Endodermal cell (in vitro differentiated cells): Measurements from ENCODE around the gene SLC7A14. TPM values are rescaled to one million over a fixed set of nuclear protein-coding genes. Genes with fewer than 3 reads are reported as not detected.

ENCODE experiments used
- DNase-seq: peaks from one replicate; pipeline ENCODE4 v3.0.0-alpha.2; 2017
- H3K27ac ChIP-seq: 2 replicates; pipeline ENCODE4 v1.5.1; 2013; ENCODE audit warnings: mild to moderate bottlenecking, low read depth, low read length, moderate library complexity
- H3K27me3 ChIP-seq: 2 replicates; pipeline ENCODE4 v1.6.1; 2013; ENCODE audit warnings: mild to moderate bottlenecking, low read length, moderate library complexity; ENCODE audit not compliant: insufficient read depth, control insufficient read depth, poor library complexity, severe bottlenecking
- H3K36me3 ChIP-seq: 2 replicates; pipeline ENCODE4 v1.7.0; 2013; ENCODE audit warnings: mild to moderate bottlenecking, low read length, moderate library complexity; ENCODE audit not compliant: control insufficient read depth, insufficient read depth
- H3K4me1 ChIP-seq: one replicate; pipeline ENCODE4 v1.7.0; 2013; ENCODE audit warnings: low read length; ENCODE audit not compliant: control insufficient read depth, insufficient read depth
- H3K4me3 ChIP-seq: 2 replicates; pipeline ENCODE4 v1.5.1; 2013; ENCODE audit warnings: mild to moderate bottlenecking, low read length, moderate library complexity
- H3K9ac ChIP-seq: 2 replicates; pipeline ENCODE4 v1.6.1; 2013; ENCODE audit warnings: mild to moderate bottlenecking, low read length, moderate library complexity; ENCODE audit not compliant: poor library complexity, severe bottlenecking; ENCODE audit errors: extremely low read depth
- H3K9me3 ChIP-seq: 2 replicates; pipeline ENCODE4 v1.6.1; 2013; ENCODE audit warnings: mild to moderate bottlenecking, low read length, moderate library complexity; ENCODE audit not compliant: control insufficient read depth
- H3K27ac Mint-ChIP-seq: 2 replicates; pipeline ENCODE4 v1.8.0; 2020; ENCODE audit warnings: mixed read lengths
- H3K27me3 Mint-ChIP-seq: 2 replicates; pipeline ENCODE4 v1.8.0; 2021; ENCODE audit warnings: mild to moderate bottlenecking, mixed read lengths; ENCODE audit not compliant: insufficient read depth
- H3K36me3 Mint-ChIP-seq: 2 replicates; pipeline ENCODE4 v1.8.0; 2020; ENCODE audit warnings: low read depth, mixed read lengths
- H3K4me1 Mint-ChIP-seq: 2 replicates; pipeline ENCODE4 v1.8.0; 2020; ENCODE audit warnings: mixed read lengths
- H3K4me3 Mint-ChIP-seq: 2 replicates; pipeline ENCODE4 v1.8.0; 2020; ENCODE audit warnings: mild to moderate bottlenecking, moderate library complexity, mixed read lengths
- H3K9me3 Mint-ChIP-seq: 2 replicates; pipeline ENCODE4 v1.8.0; 2020; ENCODE audit warnings: mild to moderate bottlenecking, mixed read lengths
- WGBS, 2 experiments: methylation state at CpG; one replicate each; pipeline versions ENCODE4 v1.1.5 to v1.1.7; 2013; ENCODE audit warnings: missing lambda C conversion rate in 2 of 2, mixed read lengths in 1 of 2; ENCODE audit not compliant: insufficient coverage in 1 of 2, insufficient read length in 1 of 2; 5-methylcytosine and 5-hydroxymethylcytosine counted together
- total RNA-seq, 2 donors: library from RNA; stranded (reverse); fragmentation: NEBNext Ultra II Directional in 1 of 2; extraction: Animal tissue kit (Norgen Biotek cat#: 25700) in 1 of 2; gene quantifications; 2 replicates in 1 of 2; 3 replicates in 1 of 2; pipeline ENCODE4 v1.2.1, GENCODE V29; 2021
- TF ChIP-seq, protein P1 (sequence below): fragments of 200-600 bp; sonication (generic); conservative IDR thresholded peaks from 2 replicates; pipeline ENCODE4 v1.5.0; 2021; ENCODE audit warnings: antibody characterized with exemption, mild to moderate bottlenecking

The SLC7A14 gene
- total RNA-seq, 2 donors from 2014 or later: 0.29 to 0.42 TPM

DNA sequence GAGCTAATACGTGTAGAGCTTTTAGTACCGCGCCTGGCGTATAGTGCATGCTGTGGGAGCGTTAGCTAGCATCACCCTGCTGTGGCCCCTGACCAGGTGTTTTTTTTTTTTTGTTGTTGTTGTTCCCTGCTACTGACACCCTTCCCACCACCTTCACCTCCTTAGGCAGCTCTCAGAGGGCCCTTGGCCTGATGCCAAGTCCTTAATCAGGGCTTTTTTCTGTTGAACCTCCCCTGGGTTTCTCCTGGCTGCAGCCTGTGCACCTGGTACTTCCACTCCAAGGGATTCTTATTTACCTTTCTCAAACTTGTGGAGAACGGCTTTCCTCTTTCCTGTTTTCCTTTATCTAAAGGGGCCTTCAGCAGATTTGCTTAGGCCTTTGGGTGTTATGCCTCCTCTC, 53.3 kb downstream of the SLC7A14 start:
- H3K4me3 Mint-ChIP-seq: no peak overlapping the region
- WGBS, 2 experiments: 81 to 100% methylated on average over 1 to 6 of the region's 6 CpGs

DNA sequence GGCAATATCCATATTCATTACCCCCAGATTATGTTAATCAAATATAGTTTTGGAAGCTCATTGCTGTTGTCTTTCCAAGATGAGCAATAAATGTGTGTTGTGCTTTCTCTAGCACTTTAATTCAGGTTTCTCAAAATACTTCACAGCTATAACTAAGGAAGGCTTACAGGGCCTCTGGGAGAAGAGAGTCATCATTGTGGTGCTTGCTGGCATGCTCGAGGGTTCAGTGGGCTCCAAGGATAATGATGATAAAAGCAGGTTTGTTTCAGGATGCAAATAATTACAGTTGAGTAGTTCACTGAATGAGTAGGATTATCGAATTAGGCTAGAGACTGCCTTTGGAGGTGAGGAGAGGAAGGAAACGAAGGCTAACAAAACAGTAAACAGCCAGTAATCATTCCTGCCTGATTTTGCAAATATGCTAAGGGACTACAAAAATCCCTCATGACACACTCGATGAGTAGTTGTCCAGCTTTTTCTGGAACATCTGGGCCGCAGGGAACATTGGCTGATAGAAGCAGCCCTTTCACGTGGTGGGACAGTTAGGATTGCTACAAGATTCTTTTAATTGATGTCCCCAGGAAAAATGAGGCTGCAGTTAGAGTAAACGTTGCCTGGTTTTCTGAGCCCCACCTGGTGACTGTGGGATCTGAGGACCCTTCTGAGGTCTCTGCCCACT, 54.1 kb downstream of the SLC7A14 start:
- Mint-ChIP-seq H3K4me3 (no peak overlapping the region), H3K9me3 (no peaks in the 10 kb centered on the region), H3K4me1 (peaks cover 19% of the 10 kb centered on the region), H3K36me3 (no peaks in the 10 kb centered on the region), H3K27ac (no peak overlapping the region), H3K27me3 (peaks cover 21% of the 10 kb centered on the region)
- TF ChIP-seq, protein P1, sequence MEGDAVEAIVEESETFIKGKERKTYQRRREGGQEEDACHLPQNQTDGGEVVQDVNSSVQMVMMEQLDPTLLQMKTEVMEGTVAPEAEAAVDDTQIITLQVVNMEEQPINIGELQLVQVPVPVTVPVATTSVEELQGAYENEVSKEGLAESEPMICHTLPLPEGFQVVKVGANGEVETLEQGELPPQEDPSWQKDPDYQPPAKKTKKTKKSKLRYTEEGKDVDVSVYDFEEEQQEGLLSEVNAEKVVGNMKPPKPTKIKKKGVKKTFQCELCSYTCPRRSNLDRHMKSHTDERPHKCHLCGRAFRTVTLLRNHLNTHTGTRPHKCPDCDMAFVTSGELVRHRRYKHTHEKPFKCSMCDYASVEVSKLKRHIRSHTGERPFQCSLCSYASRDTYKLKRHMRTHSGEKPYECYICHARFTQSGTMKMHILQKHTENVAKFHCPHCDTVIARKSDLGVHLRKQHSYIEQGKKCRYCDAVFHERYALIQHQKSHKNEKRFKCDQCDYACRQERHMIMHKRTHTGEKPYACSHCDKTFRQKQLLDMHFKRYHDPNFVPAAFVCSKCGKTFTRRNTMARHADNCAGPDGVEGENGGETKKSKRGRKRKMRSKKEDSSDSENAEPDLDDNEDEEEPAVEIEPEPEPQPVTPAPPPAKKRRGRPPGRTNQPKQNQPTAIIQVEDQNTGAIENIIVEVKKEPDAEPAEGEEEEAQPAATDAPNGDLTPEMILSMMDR: no peak
- Histone ChIP-seq H3K27ac (no peak overlapping the region), H3K9me3 (no peaks in the 10 kb centered on the region), H3K4me3 (no peak overlapping the region), H3K27me3 (peaks cover 65% of the 10 kb centered on the region), H3K4me1 (peaks cover 9% of the 10 kb centered on the region), H3K9ac (no peak overlapping the region), H3K36me3 (no peaks in the 10 kb centered on the region)
- WGBS, 2 experiments: 88 to 98% methylated on average over 6 to 7 of the region's 7 CpGs
- no peak for DNase-seq

More for the DNA sequence above, 53.3 kb downstream of the SLC7A14 start:
- Histone ChIP-seq H3K9me3 (no peaks in the 10 kb centered on the region), H3K27me3 (peaks cover 73% of the 10 kb centered on the region), H3K9ac (no peak overlapping the region), H3K4me1 (peaks cover 9% of the 10 kb centered on the region), H3K27ac (no peak overlapping the region), H3K4me3 (no peak overlapping the region), H3K36me3 (no peaks in the 10 kb centered on the region)
- peaks cover 19% of the 10 kb centered on the region for H3K4me1 Mint-ChIP-seq
- TF ChIP-seq, protein P1: no peak
- H3K27ac Mint-ChIP-seq: no peak overlapping the region
- H3K27me3 Mint-ChIP-seq: peaks cover 29% of the 10 kb centered on the region
- DNase-seq: no peak
- H3K36me3 Mint-ChIP-seq: no peaks in the 10 kb centered on the region
- no peaks in the 10 kb centered on the region for H3K9me3 Mint-ChIP-seq

DNA sequence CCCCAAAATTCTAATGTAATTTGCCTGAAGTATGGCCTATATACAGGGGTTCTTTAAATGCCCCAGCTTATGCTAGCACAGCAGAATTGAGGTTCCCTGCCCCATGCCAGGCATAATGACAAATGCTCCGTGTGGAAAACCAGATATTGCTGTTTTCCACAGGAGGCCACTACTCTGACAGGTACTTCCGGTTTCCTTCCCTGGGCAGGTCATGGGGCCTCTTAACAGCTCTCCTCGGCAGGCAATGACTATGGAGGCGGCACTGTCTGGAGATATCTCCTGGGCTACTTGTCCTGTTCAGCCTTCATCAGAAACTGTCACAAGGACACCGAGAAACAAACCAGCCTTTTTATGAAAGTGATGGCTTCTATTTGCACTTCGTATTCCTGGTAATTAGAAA, 54.8 kb downstream of the SLC7A14 start:
- TF ChIP-seq, protein P1: no peak
- Mint-ChIP-seq H3K4me3 (no peak overlapping the region), H3K4me1 (peaks cover 19% of the 10 kb centered on the region), H3K27me3 (peaks cover 20% of the 10 kb centered on the region), H3K27ac (no peak overlapping the region), H3K36me3 (no peaks in the 10 kb centered on the region), H3K9me3 (no peaks in the 10 kb centered on the region)
- 93 to 94% methylated on average over 6 of the region's 6 CpGs for WGBS, 2 experiments
- H3K27me3 ChIP-seq: peaks cover 57% of the 10 kb centered on the region
- H3K4me3 ChIP-seq: no peak overlapping the region
- H3K4me1 ChIP-seq: peaks cover 9% of the 10 kb centered on the region
- no peaks in the 10 kb centered on the region for H3K36me3 ChIP-seq
- H3K27ac ChIP-seq: no peak overlapping the region
- no peak overlapping the region for H3K9ac ChIP-seq
- DNase-seq: no peak
- H3K9me3 ChIP-seq: no peaks in the 10 kb centered on the region
